Endothelial cell of umbilical vein (primary cell): ENCODE data around the gene COL16A1. TPM values are rescaled to one million over a fixed set of nuclear protein-coding genes. Genes with fewer than 3 reads are reported as not detected.
A peak's percentile ranks its signal among the peaks of the same experiment; 100 is the strongest.
"Not testable (repeated sequence)": the region's sequence is repeated elsewhere in the genome, so short reads cannot be mapped to it uniquely, and the experiment has no call there.

Experiments
- BruUV-seq: library from RNA; stranded (reverse); fragments of 400-500 nt; replicated peaks from 2 replicates; lab custom pipeline; 2021; lab: Mats Ljungman, UMichigan
- CTCF ChIA-PET: fragments of 300-600, 350-600 bp; sonication (Branson Sonifier 250); formaldehyde crosslinking; loops from one replicate; lab custom pipeline; 2021; ENCODE audit warnings: antibody characterized with exemption, inconsistent platforms; lab: Charles Lee
- POLR2A ChIA-PET: fragments of 300-600, 350-600 bp; sonication (Branson Sonifier 250); formaldehyde crosslinking; loops from one replicate; lab custom pipeline; 2021; ENCODE audit warnings: antibody characterized with exemption, inconsistent platforms; lab: Charles Lee
- DNase-seq: peaks from one replicate; pipeline ENCODE4 v3.0.0-alpha.2; 2011; ENCODE audit warnings: low read depth, low spot score
- FAIRE-seq: peaks from 2 replicates; lab custom pipeline; 2011; peaks lifted over from hg19 to GRCh38; lab: Jason Lieb, UNC
- H2AFZ ChIP-seq: 2 replicates; pipeline ENCODE4 v1.6.0; 2012; ENCODE audit warnings: low read depth, low read length, control low read depth, inconsistent platforms
- H3K27ac ChIP-seq: 2 replicates; pipeline ENCODE4 v1.5.1; 2011; ENCODE audit warnings: low read depth, mild to moderate bottlenecking, control low read depth, low read length, moderate library complexity; ENCODE audit not compliant: insufficient read depth
- H3K27me3 ChIP-seq, 2 experiments: 2 replicates each; pipeline versions ENCODE4 v1.6.0 to v1.6.1; 2011; ENCODE audit warnings: low read length in 2 of 2, mixed read lengths in 1 of 2; ENCODE audit not compliant: control insufficient read depth in 2 of 2, insufficient read depth in 2 of 2
- H3K36me3 ChIP-seq, 2 experiments: 2 replicates in 1 of 2; 3 replicates in 1 of 2; pipeline ENCODE4 v1.5.1; 2011; ENCODE audit warnings: low read length in 2 of 2, mild to moderate bottlenecking in 1 of 2, moderate library complexity in 1 of 2; ENCODE audit not compliant: control insufficient read depth in 2 of 2, insufficient read depth in 2 of 2; ENCODE audit errors: extremely low read depth in 1 of 2
- H3K4me1 ChIP-seq: 3 replicates; pipeline ENCODE4 v1.5.1; 2011; ENCODE audit warnings: mild to moderate bottlenecking, low read length; ENCODE audit not compliant: control insufficient read depth, insufficient read depth; ENCODE audit errors: extremely low read depth
- H3K4me2 ChIP-seq: 2 replicates; pipeline ENCODE4 v1.6.1; 2011; ENCODE audit warnings: low read length, control low read depth, mixed read lengths; ENCODE audit not compliant: insufficient read depth
- H3K4me3 ChIP-seq, 3 experiments: fragments of 200-600 bp in 1 of 3; sonication (generic), shearing (Covaris generic) in 1 of 3; replicated peaks in 1 of 3; 2 replicates each; pipeline ENCODE4 v1.5.1; 2011 to 2016; ENCODE audit warnings: control low read depth in 3 of 3, low read length in 3 of 3, mild to moderate bottlenecking in 2 of 3, inconsistent platforms in 1 of 3, low read depth in 1 of 3, moderate library complexity in 1 of 3; ENCODE audit not compliant: insufficient read depth in 1 of 3
- H3K79me2 ChIP-seq: 2 replicates; pipeline ENCODE4 v1.6.0; 2012; ENCODE audit warnings: low read length, inconsistent platforms; ENCODE audit not compliant: control insufficient read depth, insufficient read depth
- H3K9ac ChIP-seq: replicated peaks from 2 replicates; pipeline ENCODE3; 2011; ENCODE audit warnings: low read length, control low read depth; ENCODE audit not compliant: insufficient read depth; ENCODE audit errors: extremely low read depth
- H3K9me1 ChIP-seq: replicated peaks from 3 replicates; pipeline ENCODE4 v1.6.0; 2011; ENCODE audit warnings: mild to moderate bottlenecking, low read length; ENCODE audit not compliant: control insufficient read depth, insufficient read depth; ENCODE audit errors: extremely low read depth
- H3K9me3 ChIP-seq: replicated peaks from 2 replicates; pipeline ENCODE4 v1.5.1; 2012; ENCODE audit warnings: low read length, inconsistent platforms; ENCODE audit not compliant: control insufficient read depth, insufficient read depth
- H4K20me1 ChIP-seq: replicated peaks from 2 replicates; pipeline ENCODE3; 2011; ENCODE audit warnings: mild to moderate bottlenecking, low read length; ENCODE audit not compliant: control insufficient read depth, insufficient read depth; ENCODE audit errors: extremely low read depth
- EZH2 ChIP-seq: IDR thresholded peaks from 2 replicates; pipeline ENCODE4 v1.6.1; 2012; ENCODE audit warnings: borderline replicate concordance, low read depth, mild to moderate bottlenecking, moderate library complexity, low read length, inconsistent platforms; ENCODE audit not compliant: severe bottlenecking
- FOS ChIP-seq: IDR thresholded peaks from 2 replicates; pipeline ENCODE4 v1.6.1; 2011; ENCODE audit warnings: mild to moderate bottlenecking, low read length, moderate library complexity, borderline replicate concordance; ENCODE audit not compliant: insufficient read depth
- GATA2 ChIP-seq: IDR thresholded peaks from 2 replicates; pipeline ENCODE4 v1.7.0; 2011; ENCODE audit warnings: low read depth, mild to moderate bottlenecking, moderate library complexity, mixed read lengths, low read length; ENCODE audit not compliant: insufficient read length, insufficient read depth
- dilution Hi-C: fragments of 300-500 bp; cut with MboI; formaldehyde crosslinking; loops from one replicate; pipeline ENCODE4 v1.15.0; 2019; ENCODE audit warnings: low sequenced_read_pairs; ENCODE audit not compliant: extremely low pct_ligation_motif_present
- intact Hi-C: fragments of 100-400 bp; cut with micrococcal nuclease; formaldehyde crosslinking; loops from one replicate; pipeline ENCODE4 v1.10.0; 2022
- polyA plus RNA-seq, 4 experiments: library from polyadenylated mRNA; depleted of rRNA in 3 of 4; stranded (reverse) in 3 of 4; unstranded in 1 of 4; fragments of >200 nt; gene quantifications; 2 replicates each; pipeline versions ENCODE4 v1.2.1 to v1.2.3, GENCODE V29; 2011 to 2012; ENCODE audit warnings: missing spikeins in 1 of 4
- total RNA-seq: library from RNA; stranded (reverse); gene quantifications from 2 replicates; pipeline ENCODE4 v1.2.3, GENCODE V29; 2021
- TF ChIP-seq, protein P1 (sequence below), 2 donors: IDR thresholded peaks; 1 replicate in 1 of 2; 2 replicates in 1 of 2; pipeline ENCODE4 v1.5.1; 2011; ENCODE audit warnings: low read length in 2 of 2, mild to moderate bottlenecking in 2 of 2, moderate library complexity in 2 of 2, control low read depth in 1 of 2, inconsistent platforms in 1 of 2, low read depth in 1 of 2; ENCODE audit not compliant: insufficient read depth in 1 of 2; ENCODE audit errors: extremely low read depth in 1 of 2

Gene COL16A1
- total and polyA plus RNA-seq, 2 donors (not counting 3 experiments of a cell fraction or from before 2014, with no cell fraction given) = 0.68 to 1.2 TPM

DNA sequence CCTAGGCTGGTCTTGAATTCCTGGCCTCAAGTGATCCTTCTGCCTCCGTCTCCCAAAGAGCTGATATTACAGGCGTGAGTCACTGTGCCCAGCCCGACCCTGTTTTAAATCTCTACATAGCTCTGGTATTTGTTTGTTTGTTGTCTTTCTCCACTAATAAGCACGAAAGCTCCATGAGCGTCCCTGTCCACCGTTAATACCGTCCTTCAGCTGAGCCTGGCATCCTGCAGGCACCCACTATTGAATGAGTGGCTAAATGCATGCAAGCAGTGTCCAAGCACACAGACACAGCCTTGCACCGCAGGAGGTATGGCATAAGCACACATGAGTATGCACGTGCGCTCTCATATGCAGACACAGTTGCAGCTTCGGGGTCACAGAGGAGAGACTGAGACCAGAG lies 4.5 kb upstream of the COL16A1 start:
- TF ChIP-seq GATA2 (no peak), FOS (no peak), EZH2 (no peak)
- Histone ChIP-seq H3K27me3 (peaks cover 0 to 2% of the 10 kb centered on the region in 2 experiments), H3K27ac (no peak overlapping the region), H3K79me2 (no peaks in the 10 kb centered on the region), H3K9me3 (no peaks in the 10 kb centered on the region), H3K4me2 (no peak overlapping the region), H3K4me3 (no peak overlapping the region), H2AFZ (no peak overlapping the region), H3K36me3 (no peaks in the 10 kb centered on the region), H3K4me1 (peaks cover 14% of the 10 kb centered on the region), H3K9ac (no peak overlapping the region), H4K20me1 (no peaks in the 10 kb centered on the region), H3K9me1 (no peaks in the 10 kb centered on the region)
- no peak for DNase-seq
- ChIA-PET CTCF (interaction anchor here (0.8 to 3.4 kb wide), 9 partner anchors 9 to 81 kb away, joined by 3 to 51 read pairs (median 10); no protein-coding TSS in a partner anchor), POLR2A (no interaction called here)
- dilution Hi-C loops (no loop called here), intact Hi-C loops (no loop called here)
- no TSS peak for BruUV-seq
- no peak for FAIRE-seq

DNA sequence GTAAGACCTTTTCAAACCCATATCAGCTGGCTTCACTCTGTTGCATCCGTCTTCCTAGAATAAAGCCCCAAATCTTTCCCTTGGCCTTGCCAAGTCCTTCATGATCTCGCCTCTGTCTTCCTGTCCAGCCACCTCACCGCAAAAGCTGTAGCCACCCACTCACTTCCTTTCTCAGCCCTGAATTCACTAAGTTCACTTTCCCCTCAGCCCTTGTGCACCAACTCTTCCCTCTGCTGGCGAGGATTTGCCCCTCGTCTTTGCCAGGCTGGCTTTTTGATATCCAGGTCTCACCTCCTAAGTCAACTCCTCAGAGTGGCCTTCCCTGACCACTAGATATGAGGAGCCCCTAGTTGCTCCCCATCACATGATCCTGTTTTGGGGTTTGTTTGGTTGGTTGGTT lies 3.9 kb upstream of the COL16A1 start:
- dilution Hi-C loops = no loop called here
- Histone ChIP-seq H3K4me3 (no peak overlapping the region), H3K9me3 (no peaks in the 10 kb centered on the region), H3K36me3 (no peaks in the 10 kb centered on the region), H3K9me1 (no peaks in the 10 kb centered on the region), H4K20me1 (no peaks in the 10 kb centered on the region), H3K4me1 (peaks cover 7% of the 10 kb centered on the region), H3K9ac (no peak overlapping the region), H3K27ac (no peak overlapping the region), H2AFZ (no peak overlapping the region), H3K4me2 (no peak overlapping the region), H3K79me2 (no peaks in the 10 kb centered on the region), H3K27me3 (peaks cover 0 to 3% of the 10 kb centered on the region in 2 experiments)
- peak; percentile 87 for FAIRE-seq
- intact Hi-C loops = no loop called here
- ChIA-PET POLR2A (no interaction called here), CTCF (interaction anchor here (0.6 to 3.4 kb wide), 9 partner anchors 9 to 81 kb away, joined by 3 to 51 read pairs (median 10); no protein-coding TSS in a partner anchor)
- BruUV-seq = no TSS peak
- TF ChIP-seq, protein P1, sequence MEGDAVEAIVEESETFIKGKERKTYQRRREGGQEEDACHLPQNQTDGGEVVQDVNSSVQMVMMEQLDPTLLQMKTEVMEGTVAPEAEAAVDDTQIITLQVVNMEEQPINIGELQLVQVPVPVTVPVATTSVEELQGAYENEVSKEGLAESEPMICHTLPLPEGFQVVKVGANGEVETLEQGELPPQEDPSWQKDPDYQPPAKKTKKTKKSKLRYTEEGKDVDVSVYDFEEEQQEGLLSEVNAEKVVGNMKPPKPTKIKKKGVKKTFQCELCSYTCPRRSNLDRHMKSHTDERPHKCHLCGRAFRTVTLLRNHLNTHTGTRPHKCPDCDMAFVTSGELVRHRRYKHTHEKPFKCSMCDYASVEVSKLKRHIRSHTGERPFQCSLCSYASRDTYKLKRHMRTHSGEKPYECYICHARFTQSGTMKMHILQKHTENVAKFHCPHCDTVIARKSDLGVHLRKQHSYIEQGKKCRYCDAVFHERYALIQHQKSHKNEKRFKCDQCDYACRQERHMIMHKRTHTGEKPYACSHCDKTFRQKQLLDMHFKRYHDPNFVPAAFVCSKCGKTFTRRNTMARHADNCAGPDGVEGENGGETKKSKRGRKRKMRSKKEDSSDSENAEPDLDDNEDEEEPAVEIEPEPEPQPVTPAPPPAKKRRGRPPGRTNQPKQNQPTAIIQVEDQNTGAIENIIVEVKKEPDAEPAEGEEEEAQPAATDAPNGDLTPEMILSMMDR (IDR thresholded peaks at IDR 0.05; ENCODE audit: extremely low read depth in 1 of 2, insufficient read depth in 1 of 2, low read depth in 1 of 2, low read length in 2 of 2) = peak in 1 of 2 donors; percentile 34
- TF ChIP-seq GATA2 = no peak
- peak; percentile 68 for DNase-seq

DNA sequence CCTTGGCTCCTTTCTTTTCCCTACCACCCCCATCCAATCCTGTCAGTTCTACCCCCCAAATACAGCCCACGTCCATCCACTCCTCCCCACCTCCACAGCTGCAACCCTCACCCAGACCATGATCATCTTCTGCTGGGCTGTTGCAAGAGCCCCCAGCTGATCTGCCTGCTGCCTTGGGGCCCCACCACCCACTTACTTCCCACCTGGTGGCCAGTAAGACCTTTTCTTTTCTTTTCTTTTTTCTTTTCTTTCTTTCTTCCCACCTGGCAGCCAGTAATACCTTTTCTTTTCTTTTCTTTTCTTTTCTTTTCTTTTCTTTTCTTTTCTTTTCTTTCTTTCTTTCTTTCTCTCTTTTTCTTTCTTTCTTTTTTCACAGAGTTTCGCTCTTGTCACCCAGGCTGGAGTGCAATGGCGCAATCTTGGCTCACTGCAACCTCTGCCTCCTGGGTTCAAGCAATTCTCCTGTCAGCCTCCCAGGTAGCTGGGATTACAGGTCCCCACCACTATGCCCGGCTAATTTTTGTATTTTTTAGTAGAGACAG lies 3.3 kb upstream of the COL16A1 start:
- DNase-seq, H3K27ac ChIP-seq, H4K20me1 ChIP-seq, intact Hi-C loops, H3K9ac ChIP-seq, H3K79me2 ChIP-seq, BruUV-seq, H3K9me3 ChIP-seq, H3K36me3 ChIP-seq, H3K4me1 ChIP-seq, POLR2A ChIA-PET, dilution Hi-C loops, H3K27me3 ChIP-seq, H3K4me3 ChIP-seq, FAIRE-seq, H3K9me1 ChIP-seq, H2AFZ ChIP-seq, H3K4me2 ChIP-seq: not testable (repeated sequence)
- CTCF ChIA-PET = interaction anchor here (0.6 to 3.4 kb wide), 9 partner anchors 10 to 82 kb away, joined by 3 to 51 read pairs (median 10); no protein-coding TSS in a partner anchor
